ENCODE results near the gene NLRP14. TPM values are rescaled to one million over a fixed set of nuclear protein-coding genes. Genes with fewer than 3 reads are reported as not detected.

The NLRP14 gene
- total and polyA plus RNA-seq, 3 experiments from 2014 or later: not detected

GRCh38 chr11:6995703-6996102, 24.6 kb upstream of the NLRP14 start:
- Mint-ChIP-seq H3K4me3 (no peak overlapping the region), H3K36me3 (no peaks in the 10 kb centered on the region), H3K4me1 (no peaks in the 10 kb centered on the region), H3K27ac (no peak overlapping the region), H3K9me3 (no peaks in the 10 kb centered on the region), H3K27me3 (peaks cover 5 to 15% of the 10 kb centered on the region in 2 donors)
- no peak overlapping the region for H3K27ac ChIP-seq (ENCODE audit: low read depth, low read length)
- H3K27me3 ChIP-seq (ENCODE audit: insufficient read depth, low read length, poor library complexity, severe bottlenecking): no peaks in the 10 kb centered on the region
- H3K4me3 ChIP-seq (ENCODE audit: low read length): no peak overlapping the region
- no peak for DNase-seq
- no peaks in the 10 kb centered on the region for H3K36me3 ChIP-seq (ENCODE audit: insufficient read depth, low read length)
- ChIA-PET CTCF (no interaction called here), POLR2A (no interaction called here)
- H3K4me1 ChIP-seq (ENCODE audit: insufficient read depth, low read length): no peaks in the 10 kb centered on the region
- no peaks in the 10 kb centered on the region for H3K9me3 ChIP-seq (ENCODE audit: low read length)

GRCh38 chr11:7004482-7004881, 15.8 kb upstream of the NLRP14 start:
- DNase-seq: no peak
- Histone ChIP-seq H3K4me3 (ENCODE audit: low read length) (no peak overlapping the region), H3K36me3 (ENCODE audit: insufficient read depth, low read length) (no peaks in the 10 kb centered on the region), H3K27ac (ENCODE audit: low read depth, low read length) (no peak overlapping the region), H3K9me3 (ENCODE audit: low read length) (no peaks in the 10 kb centered on the region), H3K27me3 (ENCODE audit: insufficient read depth, low read length, poor library complexity, severe bottlenecking) (no peaks in the 10 kb centered on the region), H3K4me1 (ENCODE audit: insufficient read depth, low read length) (no peaks in the 10 kb centered on the region)
- ChIA-PET POLR2A (no interaction called here), CTCF (no interaction called here)
- Mint-ChIP-seq H3K27ac (no peak overlapping the region), H3K4me1 (no peaks in the 10 kb centered on the region), H3K27me3 (peaks cover 13 to 41% of the 10 kb centered on the region in 2 donors), H3K36me3 (no peaks in the 10 kb centered on the region), H3K9me3 (peaks cover 0 to 6% (median 0%) of the 10 kb centered on the region in 5 donors), H3K4me3 (no peak overlapping the region)

GRCh38 chr11:7014118-7014517, 6.2 kb upstream of the NLRP14 start:
- H3K27me3 ChIP-seq (ENCODE audit: insufficient read depth, low read length, poor library complexity, severe bottlenecking): no peaks in the 10 kb centered on the region

GRCh38 chr11:7016011-7016410, 4.3 kb upstream of the NLRP14 start:
- CTCF ChIA-PET: no interaction called here
- H3K27ac Mint-ChIP-seq: no peak overlapping the region

More at GRCh38 chr11:7014118-7014517, 6.2 kb upstream of the NLRP14 start:
- H3K27me3 Mint-ChIP-seq: peaks cover 6 to 10% of the 10 kb centered on the region in 2 donors
- H3K4me3 Mint-ChIP-seq: no peak overlapping the region
- Histone ChIP-seq H3K4me1 (ENCODE audit: insufficient read depth, low read length) (no peaks in the 10 kb centered on the region), H3K27ac (ENCODE audit: low read depth, low read length) (no peak overlapping the region), H3K9me3 (ENCODE audit: low read length) (no peaks in the 10 kb centered on the region), H3K4me3 (ENCODE audit: low read length) (no peak overlapping the region), H3K36me3 (ENCODE audit: insufficient read depth, low read length) (no peaks in the 10 kb centered on the region)
- CTCF ChIA-PET: no interaction called here
- peaks cover 0 to 1% (median 0%) of the 10 kb centered on the region in 3 donors for H3K36me3 Mint-ChIP-seq
- no peaks in the 10 kb centered on the region for H3K4me1 Mint-ChIP-seq
- POLR2A ChIA-PET: no interaction called here
- peaks cover 0 to 4% (median 0%) of the 10 kb centered on the region in 5 donors for H3K9me3 Mint-ChIP-seq
- DNase-seq: no peak
- H3K27ac Mint-ChIP-seq: no peak overlapping the region

GRCh38 chr11:7019500-7020182, 638 bp upstream of the NLRP14 start:
- DNase-seq: no peak
- Mint-ChIP-seq H3K4me3 (peak overlapping the region in 1 of 7 donors; percentile 13), H3K9me3 (peaks cover 0 to 5% (median 2%) of the 10 kb centered on the region in 5 donors), H3K4me1 (peaks cover 0 to 8% (median 0%) of the 10 kb centered on the region in 3 donors), H3K27ac (no peak overlapping the region), H3K27me3 (peaks cover 30 to 37% of the 10 kb centered on the region in 2 donors), H3K36me3 (no peaks in the 10 kb centered on the region)
- H3K4me3 ChIP-seq (ENCODE audit: low read length): no peak overlapping the region
- H3K27me3 ChIP-seq (ENCODE audit: insufficient read depth, low read length, poor library complexity, severe bottlenecking): no peaks in the 10 kb centered on the region
- no peaks in the 10 kb centered on the region for H3K36me3 ChIP-seq (ENCODE audit: insufficient read depth, low read length)
- H3K4me1 ChIP-seq (ENCODE audit: insufficient read depth, low read length): no peaks in the 10 kb centered on the region
- CTCF ChIA-PET: no interaction called here
- H3K27ac ChIP-seq (ENCODE audit: low read depth, low read length): no peak overlapping the region
- no peaks in the 10 kb centered on the region for H3K9me3 ChIP-seq (ENCODE audit: low read length)
- POLR2A ChIA-PET: no interaction called here

More at GRCh38 chr11:7016011-7016410, 4.3 kb upstream of the NLRP14 start:
- H3K27me3 Mint-ChIP-seq: peaks cover 19 to 20% of the 10 kb centered on the region in 2 donors
- peaks cover 0 to 8% (median 0%) of the 10 kb centered on the region in 3 donors for H3K4me1 Mint-ChIP-seq
- Histone ChIP-seq H3K27ac (ENCODE audit: low read depth, low read length) (no peak overlapping the region), H3K9me3 (ENCODE audit: low read length) (no peaks in the 10 kb centered on the region), H3K4me3 (ENCODE audit: low read length) (no peak overlapping the region), H3K36me3 (ENCODE audit: insufficient read depth, low read length) (no peaks in the 10 kb centered on the region), H3K4me1 (ENCODE audit: insufficient read depth, low read length) (no peaks in the 10 kb centered on the region), H3K27me3 (ENCODE audit: insufficient read depth, low read length, poor library complexity, severe bottlenecking) (no peaks in the 10 kb centered on the region)
- POLR2A ChIA-PET: no interaction called here
- H3K9me3 Mint-ChIP-seq: peaks cover 0 to 4% (median 0%) of the 10 kb centered on the region in 5 donors
- H3K4me3 Mint-ChIP-seq: no peak overlapping the region
- H3K36me3 Mint-ChIP-seq: peaks cover 0 to 1% (median 0%) of the 10 kb centered on the region in 3 donors
- no peak for DNase-seq

- Mint-ChIP-seq H3K4me1 (peaks cover 0 to 8% (median 0%) of the 10 kb centered on the region in 3 donors), H3K27me3 (peaks cover 32 to 37% of the 10 kb centered on the region in 2 donors), H3K4me3 (no peak overlapping the region), H3K9me3 (peaks cover 0 to 5% (median 2%) of the 10 kb centered on the region in 5 donors), H3K27ac (no peak overlapping the region), H3K36me3 (no peaks in the 10 kb centered on the region)
- Histone ChIP-seq H3K9me3 (ENCODE audit: low read length) (no peaks in the 10 kb centered on the region), H3K4me3 (ENCODE audit: low read length) (no peak overlapping the region), H3K27me3 (ENCODE audit: insufficient read depth, low read length, poor library complexity, severe bottlenecking) (no peaks in the 10 kb centered on the region), H3K4me1 (ENCODE audit: insufficient read depth, low read length) (no peaks in the 10 kb centered on the region), H3K36me3 (ENCODE audit: insufficient read depth, low read length) (no peaks in the 10 kb centered on the region), H3K27ac (ENCODE audit: low read depth, low read length) (no peak overlapping the region)
- ChIA-PET POLR2A (no interaction called here), CTCF (no interaction called here)
- no peak for DNase-seq
Observed at GRCh38 chr11:7021318-7021717, 1.0 kb downstream of the NLRP14 start.

GRCh38 chr11:7028141-7028540, 7.9 kb downstream of the NLRP14 start:
- Mint-ChIP-seq H3K27ac (no peak overlapping the region), H3K27me3 (peaks cover 5 to 6% of the 10 kb centered on the region in 2 donors), H3K9me3 (no peaks in the 10 kb centered on the region), H3K4me3 (no peak overlapping the region), H3K36me3 (no peaks in the 10 kb centered on the region), H3K4me1 (no peaks in the 10 kb centered on the region)
- H3K4me3 ChIP-seq (ENCODE audit: low read length): no peak overlapping the region
- no peak for DNase-seq
- CTCF ChIA-PET: no interaction called here
- POLR2A ChIA-PET: no interaction called here
- no peaks in the 10 kb centered on the region for H3K27me3 ChIP-seq (ENCODE audit: insufficient read depth, low read length, poor library complexity, severe bottlenecking)
- no peak overlapping the region for H3K27ac ChIP-seq (ENCODE audit: low read depth, low read length)
- H3K36me3 ChIP-seq (ENCODE audit: insufficient read depth, low read length): no peaks in the 10 kb centered on the region
- no peaks in the 10 kb centered on the region for H3K4me1 ChIP-seq (ENCODE audit: insufficient read depth, low read length)
- H3K9me3 ChIP-seq (ENCODE audit: low read length): no peaks in the 10 kb centered on the region

GRCh38 chr11:7030836-7031235, 10.6 kb downstream of the NLRP14 start:
- no peak overlapping the region for H3K27ac Mint-ChIP-seq
- no peak overlapping the region for H3K4me3 Mint-ChIP-seq
- ChIA-PET CTCF (no interaction called here), POLR2A (no interaction called here)
- H3K4me1 Mint-ChIP-seq: no peaks in the 10 kb centered on the region
- Histone ChIP-seq H3K4me3 (ENCODE audit: low read length) (no peak overlapping the region), H3K27me3 (ENCODE audit: insufficient read depth, low read length, poor library complexity, severe bottlenecking) (no peaks in the 10 kb centered on the region), H3K4me1 (ENCODE audit: insufficient read depth, low read length) (no peaks in the 10 kb centered on the region), H3K36me3 (ENCODE audit: insufficient read depth, low read length) (no peaks in the 10 kb centered on the region), H3K27ac (ENCODE audit: low read depth, low read length) (no peak overlapping the region), H3K9me3 (ENCODE audit: low read length) (no peaks in the 10 kb centered on the region)
- DNase-seq: no peak
- no peaks in the 10 kb centered on the region for H3K36me3 Mint-ChIP-seq
- H3K27me3 Mint-ChIP-seq: peaks cover 1 to 5% of the 10 kb centered on the region in 2 donors
- H3K9me3 Mint-ChIP-seq: no peaks in the 10 kb centered on the region
